ENCODE measurements around the gene SMKR1. TPM values are rescaled to one million over a fixed set of nuclear protein-coding genes. Genes with fewer than 3 reads are reported as not detected.

The SMKR1 gene
- 10 to 100 TPM; 11.6 to 13.9 TPM for total RNA-seq
- 12.2 TPM for polyA plus RNA-seq

DNA sequence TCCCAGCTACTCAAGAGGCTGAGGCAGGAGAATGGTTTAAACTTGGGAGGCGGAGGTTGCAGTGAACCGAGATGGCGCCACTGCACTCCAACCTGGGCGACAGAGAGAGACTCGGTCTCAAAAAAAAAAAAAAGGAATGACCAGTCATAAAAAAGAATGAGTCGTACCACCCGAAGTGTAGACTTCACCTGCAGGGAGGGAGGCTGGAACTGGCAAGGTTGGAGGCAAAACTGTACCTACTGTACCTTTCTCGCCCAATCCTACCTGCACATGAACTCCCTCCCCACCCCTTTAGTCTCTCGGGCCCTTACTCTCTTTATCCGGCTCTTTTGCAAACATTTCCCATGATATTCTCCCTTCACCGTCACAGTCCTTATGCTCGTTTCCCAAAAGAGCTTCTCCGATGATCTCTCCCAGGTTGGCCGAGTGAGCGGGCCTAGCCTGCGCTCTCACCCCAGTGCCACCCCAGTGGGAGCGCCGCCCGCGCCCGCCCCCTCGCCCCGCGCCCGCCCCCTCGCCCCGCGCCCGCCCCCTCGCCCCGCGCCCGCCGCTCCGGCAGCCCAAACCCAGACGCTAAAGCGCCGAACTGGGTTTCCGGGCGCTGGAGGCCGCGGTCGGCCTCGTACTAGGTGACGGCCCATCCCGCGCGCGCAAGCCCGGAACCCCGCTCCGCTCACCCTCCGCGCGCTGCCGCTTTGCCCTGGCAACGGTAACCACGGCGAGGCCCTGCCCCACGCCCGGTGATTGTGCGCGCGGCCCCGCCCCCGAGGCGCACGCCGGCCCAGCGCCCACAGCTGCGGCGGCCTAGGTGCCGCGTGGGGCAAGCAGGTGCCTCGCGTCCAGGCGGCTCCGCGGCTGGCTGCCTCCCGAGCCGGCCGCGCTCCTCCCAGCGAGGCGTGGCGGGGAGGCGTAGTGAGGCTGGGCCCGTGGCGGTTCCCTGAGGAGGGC, at the start of gene SMKR1:
Gene SMKR1, plus strand, starts transcription at position 772 of the 948 bp plus-strand sequence. CDS start 294 bp downstream, outside the sequence.
- Mint-ChIP-seq H3K4me1 (peaks cover 18 to 24% (median 23%) of the 10 kb centered on the region in 3 donors), H3K36me3 (peaks cover 0 to 3% (median under 1%) of the 10 kb centered on the region in 3 donors), H3K27me3 (peaks cover 0 to 3% of the 10 kb centered on the region in 2 donors), H3K4me3 (peak within 1 kb of the TSS; percentile 77 to 92 (median 86)), H3K9me3 (peaks cover 0 to 2% (median 0%) of the 10 kb centered on the region in 5 donors), H3K27ac (peak within 1 kb of the TSS; percentile 76 to 97 (median 92))
- Histone ChIP-seq H3K27ac (ENCODE audit: low read depth, low read length) (peak within 1 kb of the TSS; percentile 51), H3K4me1 (ENCODE audit: insufficient read depth, low read length) (no peaks in the 10 kb centered on the region), H3K9me3 (ENCODE audit: low read length) (no peaks in the 10 kb centered on the region), H3K36me3 (ENCODE audit: insufficient read depth, low read length) (no peaks in the 10 kb centered on the region), H3K4me3 (ENCODE audit: low read length) (peak within 1 kb of the TSS; percentile 74), H3K27me3 (ENCODE audit: insufficient read depth, low read length, poor library complexity, severe bottlenecking) (no peaks in the 10 kb centered on the region)
- CTCF ChIA-PET = no interaction called here
- POLR2A ChIA-PET = interaction anchor here (0.7 kb wide), 1 partner anchor 28 kb away, joined by 3 read pairs; no protein-coding TSS in a partner anchor
- peak; percentile 92 to 97 (median 94) for DNase-seq

DNA sequence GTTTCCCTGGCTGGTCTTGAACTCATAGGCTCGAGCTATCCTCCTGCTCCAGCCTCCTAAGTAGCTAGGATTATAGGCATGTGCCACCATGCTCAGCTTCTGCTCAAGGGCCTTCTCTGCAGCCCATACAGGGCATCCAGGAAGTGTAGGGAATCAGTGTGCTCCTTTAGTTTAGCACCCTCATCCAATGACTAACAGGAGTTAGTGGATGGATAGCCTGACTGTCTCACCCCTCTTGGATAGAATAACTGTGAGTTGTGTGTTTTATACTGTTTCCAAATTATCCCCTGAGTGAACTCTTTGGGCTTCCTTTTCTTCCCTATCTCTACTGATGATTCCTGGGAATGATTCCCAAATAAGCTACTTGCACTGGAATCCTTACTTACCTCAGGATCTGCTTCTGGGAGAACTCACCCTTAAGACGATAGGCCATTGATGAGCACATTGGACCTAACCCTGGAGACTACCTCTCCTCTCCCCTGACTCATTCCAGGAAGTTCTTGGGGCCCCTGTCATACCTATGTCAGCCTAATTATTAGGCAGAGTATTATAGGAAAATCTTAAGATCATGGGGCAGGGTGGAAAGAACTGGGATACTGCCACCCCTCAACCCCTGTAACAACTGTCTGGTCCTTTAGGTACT, 49.6 kb upstream of the SMKR1 start:
- Histone ChIP-seq H3K27me3 (ENCODE audit: insufficient read depth, low read length, poor library complexity, severe bottlenecking) (no peaks in the 10 kb centered on the region), H3K36me3 (ENCODE audit: insufficient read depth, low read length) (no peaks in the 10 kb centered on the region), H3K27ac (ENCODE audit: low read depth, low read length) (no peak overlapping the region), H3K9me3 (ENCODE audit: low read length) (no peaks in the 10 kb centered on the region), H3K4me1 (ENCODE audit: insufficient read depth, low read length) (no peaks in the 10 kb centered on the region), H3K4me3 (ENCODE audit: low read length) (no peak overlapping the region)
- ChIA-PET POLR2A (no interaction called here), CTCF (no interaction called here)
- Mint-ChIP-seq H3K27ac (no peak overlapping the region), H3K27me3 (peaks cover 0 to 2% of the 10 kb centered on the region in 2 donors), H3K4me3 (no peak overlapping the region), H3K36me3 (peaks cover 0 to 11% (median 0%) of the 10 kb centered on the region in 3 donors), H3K9me3 (peaks cover 0 to 14% (median 5%) of the 10 kb centered on the region in 5 donors), H3K4me1 (no peaks in the 10 kb centered on the region)
- no peak for DNase-seq

DNA sequence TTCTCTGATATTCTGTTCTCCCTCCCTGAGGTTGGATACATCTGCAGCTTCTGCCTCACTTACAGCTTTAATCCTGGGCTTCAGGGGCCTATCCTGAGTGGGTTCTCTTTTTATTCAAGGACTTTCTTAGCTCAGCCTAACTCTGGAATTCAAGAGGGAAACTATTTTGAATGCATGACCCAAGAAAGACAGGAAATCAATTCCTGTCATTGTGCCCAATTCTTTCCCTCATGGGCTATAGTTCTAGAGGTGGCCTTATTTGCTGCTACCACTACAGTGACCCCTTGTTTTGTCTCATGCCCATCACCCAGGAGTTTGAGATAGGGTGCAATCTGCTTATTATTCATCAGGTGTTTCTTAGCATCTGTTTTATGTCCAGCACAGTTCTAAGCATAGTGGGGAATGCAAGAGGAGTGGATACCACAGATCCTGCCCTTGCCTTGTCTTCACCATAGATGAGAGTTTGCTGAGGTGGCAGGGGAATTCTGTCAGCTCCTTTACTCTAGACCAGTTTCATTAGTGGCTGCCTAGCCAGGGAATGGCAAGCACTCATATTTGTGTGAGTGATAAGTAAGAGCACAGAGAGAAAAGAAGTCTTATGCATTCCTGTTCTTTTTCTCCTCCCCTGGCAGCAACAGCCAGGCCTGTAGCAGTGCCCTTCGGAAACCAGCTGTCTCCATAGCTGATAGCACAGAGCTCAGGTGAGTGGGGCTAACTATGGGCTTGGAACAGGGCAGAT, 48.7 kb upstream of the SMKR1 start:
- peaks cover 0 to 9% (median 4%) of the 10 kb centered on the region in 5 donors for H3K9me3 Mint-ChIP-seq
- peaks cover 0 to 8% (median 0%) of the 10 kb centered on the region in 3 donors for H3K36me3 Mint-ChIP-seq
- Histone ChIP-seq H3K9me3 (ENCODE audit: low read length) (no peaks in the 10 kb centered on the region), H3K36me3 (ENCODE audit: insufficient read depth, low read length) (no peaks in the 10 kb centered on the region), H3K27ac (ENCODE audit: low read depth, low read length) (no peak overlapping the region), H3K4me3 (ENCODE audit: low read length) (no peak overlapping the region), H3K4me1 (ENCODE audit: insufficient read depth, low read length) (no peaks in the 10 kb centered on the region), H3K27me3 (ENCODE audit: insufficient read depth, low read length, poor library complexity, severe bottlenecking) (no peaks in the 10 kb centered on the region)
- POLR2A ChIA-PET = no interaction called here
- H3K4me1 Mint-ChIP-seq = no peaks in the 10 kb centered on the region
- H3K27ac Mint-ChIP-seq = no peak overlapping the region
- H3K27me3 Mint-ChIP-seq = peaks cover 0 to 2% of the 10 kb centered on the region in 2 donors
- no peak overlapping the region for H3K4me3 Mint-ChIP-seq
- DNase-seq = no peak
- CTCF ChIA-PET = no interaction called here

DNA sequence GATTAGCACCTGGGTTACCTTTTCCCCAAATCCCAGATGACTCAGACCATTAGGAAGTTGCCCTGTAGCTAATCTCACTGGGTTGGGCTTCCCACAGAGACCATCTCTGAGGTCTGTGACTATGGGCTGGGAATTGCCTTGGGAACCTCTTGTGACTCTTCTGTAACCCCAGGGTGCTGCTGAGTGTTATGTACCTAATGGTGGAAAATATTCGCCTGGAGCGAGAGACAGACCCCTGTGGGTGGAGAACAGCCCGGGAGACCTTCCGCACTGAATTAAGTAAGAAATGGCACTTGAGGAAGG, 48.1 kb upstream of the SMKR1 start:
- Mint-ChIP-seq H3K4me1 (no peaks in the 10 kb centered on the region), H3K4me3 (no peak overlapping the region), H3K27ac (no peak overlapping the region), H3K36me3 (peaks cover 0 to 3% (median 0%) of the 10 kb centered on the region in 3 donors), H3K9me3 (peaks cover 0 to 4% (median under 1%) of the 10 kb centered on the region in 5 donors), H3K27me3 (peaks cover 0 to 2% of the 10 kb centered on the region in 2 donors)
- Histone ChIP-seq H3K9me3 (ENCODE audit: low read length) (no peaks in the 10 kb centered on the region), H3K4me1 (ENCODE audit: insufficient read depth, low read length) (no peaks in the 10 kb centered on the region), H3K27ac (ENCODE audit: low read depth, low read length) (no peak overlapping the region), H3K36me3 (ENCODE audit: insufficient read depth, low read length) (no peaks in the 10 kb centered on the region), H3K4me3 (ENCODE audit: low read length) (no peak overlapping the region), H3K27me3 (ENCODE audit: insufficient read depth, low read length, poor library complexity, severe bottlenecking) (no peaks in the 10 kb centered on the region)
- DNase-seq = no peak
- ChIA-PET POLR2A (no interaction called here), CTCF (no interaction called here)

DNA sequence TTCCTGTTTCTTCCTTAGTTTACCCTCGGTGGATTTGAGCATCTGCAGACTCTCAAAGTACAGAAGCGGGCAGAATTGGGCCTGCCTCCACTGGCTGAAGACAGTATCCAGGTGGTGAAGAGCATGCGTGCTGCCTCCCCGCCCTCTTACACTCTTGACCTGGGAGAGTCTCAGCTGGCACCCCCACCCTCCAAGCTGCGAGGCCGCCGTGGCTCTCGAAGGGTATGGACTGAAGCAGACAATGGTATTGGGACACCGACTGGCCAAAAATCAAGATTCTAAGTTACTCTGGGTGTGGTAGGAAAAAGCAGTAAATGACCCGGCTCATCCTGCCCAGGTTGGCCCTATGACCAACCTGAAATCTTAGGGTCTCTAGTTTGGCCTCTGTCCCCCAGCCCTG, 45.9 kb upstream of the SMKR1 start:
- no peak overlapping the region for H3K27ac ChIP-seq (ENCODE audit: low read depth, low read length)
- H3K36me3 ChIP-seq (ENCODE audit: insufficient read depth, low read length) = no peaks in the 10 kb centered on the region
- H3K4me1 ChIP-seq (ENCODE audit: insufficient read depth, low read length) = no peaks in the 10 kb centered on the region
- H3K27me3 Mint-ChIP-seq = peaks cover 0 to 2% of the 10 kb centered on the region in 2 donors
- no peak overlapping the region for H3K4me3 ChIP-seq (ENCODE audit: low read length)
- POLR2A ChIA-PET = no interaction called here
- no peaks in the 10 kb centered on the region for H3K9me3 ChIP-seq (ENCODE audit: low read length)
- no peaks in the 10 kb centered on the region for H3K36me3 Mint-ChIP-seq
- H3K9me3 Mint-ChIP-seq = no peaks in the 10 kb centered on the region
- H3K27me3 ChIP-seq (ENCODE audit: insufficient read depth, low read length, poor library complexity, severe bottlenecking) = no peaks in the 10 kb centered on the region
- CTCF ChIA-PET = no interaction called here
- peak overlapping the region in 1 of 8 donors; percentile 14 for H3K27ac Mint-ChIP-seq
- no peak overlapping the region for H3K4me3 Mint-ChIP-seq
- no peak for DNase-seq
- no peaks in the 10 kb centered on the region for H3K4me1 Mint-ChIP-seq

GRCh38 chr7:129457101-129457500, 45.2 kb upstream of the SMKR1 start:
- ChIA-PET POLR2A (no interaction called here), CTCF (no interaction called here)
- H3K4me3 Mint-ChIP-seq = no peak overlapping the region
- DNase-seq = no peak
- H3K9me3 Mint-ChIP-seq = no peaks in the 10 kb centered on the region
- no peaks in the 10 kb centered on the region for H3K36me3 Mint-ChIP-seq
- no peaks in the 10 kb centered on the region for H3K27me3 ChIP-seq (ENCODE audit: insufficient read depth, low read length, poor library complexity, severe bottlenecking)
- no peaks in the 10 kb centered on the region for H3K4me1 Mint-ChIP-seq
- H3K27ac Mint-ChIP-seq = no peak overlapping the region
- peaks cover 0 to 2% of the 10 kb centered on the region in 2 donors for H3K27me3 Mint-ChIP-seq
- H3K27ac ChIP-seq (ENCODE audit: low read depth, low read length) = no peak overlapping the region
- no peaks in the 10 kb centered on the region for H3K9me3 ChIP-seq (ENCODE audit: low read length)
- no peak overlapping the region for H3K4me3 ChIP-seq (ENCODE audit: low read length)
- H3K4me1 ChIP-seq (ENCODE audit: insufficient read depth, low read length) = no peaks in the 10 kb centered on the region
- no peaks in the 10 kb centered on the region for H3K36me3 ChIP-seq (ENCODE audit: insufficient read depth, low read length)

- POLR2A ChIA-PET = no interaction called here
- DNase-seq = no peak
Measured at GRCh38 chr7:129458171-129458570, 44.2 kb upstream of the SMKR1 start.

More at GRCh38 chr7:129458171-129458570, 44.2 kb upstream of the SMKR1 start:
- peaks cover 0 to 2% of the 10 kb centered on the region in 2 donors for H3K27me3 Mint-ChIP-seq
- H3K27ac Mint-ChIP-seq = no peak overlapping the region
- Histone ChIP-seq H3K9me3 (ENCODE audit: low read length) (no peaks in the 10 kb centered on the region), H3K27me3 (ENCODE audit: insufficient read depth, low read length, poor library complexity, severe bottlenecking) (no peaks in the 10 kb centered on the region), H3K4me3 (ENCODE audit: low read length) (no peak overlapping the region), H3K36me3 (ENCODE audit: insufficient read depth, low read length) (no peaks in the 10 kb centered on the region), H3K27ac (ENCODE audit: low read depth, low read length) (no peak overlapping the region), H3K4me1 (ENCODE audit: insufficient read depth, low read length) (no peaks in the 10 kb centered on the region)
- H3K9me3 Mint-ChIP-seq = no peaks in the 10 kb centered on the region
- no peaks in the 10 kb centered on the region for H3K36me3 Mint-ChIP-seq
- no peaks in the 10 kb centered on the region for H3K4me1 Mint-ChIP-seq
- CTCF ChIA-PET = no interaction called here
- no peak overlapping the region for H3K4me3 Mint-ChIP-seq
